OCI-LY7 (cell line): ENCODE data around the gene ELP4. TPM values are rescaled to one million over a fixed set of nuclear protein-coding genes. Genes with fewer than 3 reads are reported as not detected.
"Not testable (repeated sequence)": the region's sequence is repeated elsewhere in the genome, so short reads cannot be mapped to it uniquely, and the experiment has no call there.

Experiments
- BruUV-seq: library from RNA; stranded (reverse); fragments of 400-500 nt; replicated peaks from 2 replicates; lab custom pipeline; 2021; lab: Mats Ljungman, UMichigan
- CTCF ChIA-PET: fragments of 300-600 bp; sonication (Branson Sonifier 250); formaldehyde crosslinking; loops from one replicate; lab custom pipeline; 2022; ENCODE audit warnings: antibody characterized with exemption; ENCODE audit not compliant: unreplicated experiment; lab: Charles Lee
- POLR2A ChIA-PET: fragments of 300-600 bp; sonication (Branson Sonifier 250); formaldehyde crosslinking; loops from one replicate; lab custom pipeline; 2022; ENCODE audit warnings: antibody characterized with exemption; lab: Charles Lee
- DNase-seq: peaks from one replicate; pipeline ENCODE4 v3.0.0-alpha.2; 2015; ENCODE audit warnings: low spot score
- H2AFZ ChIP-seq: fragments of 200-600 bp; sonication (generic), shearing (Covaris generic); 2 replicates; pipeline ENCODE4 v1.6.1; 2014; ENCODE audit warnings: mild to moderate bottlenecking, antibody characterized with exemption, low read length, moderate library complexity
- H3K27ac ChIP-seq: fragments of 200-600 bp; sonication (generic); 2 replicates; pipeline ENCODE4 v1.5.1; 2014; ENCODE audit warnings: mixed run types, low read depth, mild to moderate bottlenecking, moderate library complexity, low read length, inconsistent platforms; ENCODE audit not compliant: poor library complexity, severe bottlenecking
- H3K36me3 ChIP-seq: fragments of 200-600 bp; sonication (generic); 2 replicates; pipeline ENCODE4 v1.6.1; 2014; ENCODE audit warnings: mild to moderate bottlenecking, antibody characterized with exemption, low read length, moderate library complexity, mixed read lengths; ENCODE audit not compliant: insufficient read depth
- H3K4me1 ChIP-seq: fragments of 200-600 bp; sonication (generic); 2 replicates; pipeline ENCODE4 v1.5.1; 2014; ENCODE audit warnings: mild to moderate bottlenecking, low read length; ENCODE audit not compliant: insufficient read depth, poor library complexity, severe bottlenecking
- H3K4me2 ChIP-seq: fragments of 200-600 bp; sonication (generic); 2 replicates; pipeline ENCODE4 v1.6.1; 2014; ENCODE audit warnings: mild to moderate bottlenecking, low read length
- H3K4me3 ChIP-seq: fragments of 200-600 bp; sonication (generic); 2 replicates; pipeline ENCODE4 v1.5.1; 2014; ENCODE audit warnings: mild to moderate bottlenecking, low read depth, low read length; ENCODE audit not compliant: poor library complexity, severe bottlenecking
- H3K79me2 ChIP-seq: fragments of 200-600 bp; sonication (generic); 2 replicates; pipeline ENCODE4 v1.6.1; 2016; ENCODE audit warnings: low read depth, mild to moderate bottlenecking, low read length, moderate library complexity, mixed read lengths; ENCODE audit not compliant: insufficient read depth
- H3K9me2 ChIP-seq: fragments of 200-600 bp; sonication (generic); 2 replicates; pipeline ENCODE4 v1.6.1; 2016; ENCODE audit warnings: mild to moderate bottlenecking, low read length, mixed read lengths; ENCODE audit not compliant: insufficient read depth
- H3K9me3 ChIP-seq: fragments of 200-600 bp; sonication (generic); 2 replicates; pipeline ENCODE4 v1.6.1; 2014; ENCODE audit warnings: mild to moderate bottlenecking, mixed run types, low read length, mixed read lengths
- H4K20me1 ChIP-seq: fragments of 200-600 bp; sonication (generic); 2 replicates; pipeline ENCODE4 v1.6.1; 2014; ENCODE audit warnings: mild to moderate bottlenecking, antibody characterized with exemption, low read length, moderate library complexity, mixed read lengths; ENCODE audit not compliant: insufficient read depth
- CTCF ChIP-seq: fragments of 200-600 bp; sonication (generic); conservative IDR thresholded peaks from 2 replicates; pipeline ENCODE4 v1.5.1; 2014; ENCODE audit warnings: mild to moderate bottlenecking, antibody characterized with exemption, low read length, moderate library complexity, mixed read lengths
- EZH2phosphoT487 ChIP-seq: fragments of 200-600 bp; sonication (generic); IDR thresholded peaks from 2 replicates; pipeline ENCODE4 v1.6.1; 2018; ENCODE audit warnings: low read depth, borderline replicate concordance, mild to moderate bottlenecking, mixed run types, antibody characterized with exemption, low read length, moderate library complexity, mixed read lengths
- intact Hi-C: fragments of 100-400 bp; cut with micrococcal nuclease; formaldehyde crosslinking; loops from one replicate; pipeline ENCODE4 v1.10.0; 2022; ENCODE audit not compliant: unreplicated experiment
- total RNA-seq, 2 experiments: library from RNA; depleted of rRNA in 1 of 2; stranded (reverse); fragments of >200 nt in 1 of 2; shearing (Covaris generic) in 1 of 2; gene quantifications; 2 replicates each; pipeline ENCODE4 v1.2.3, GENCODE V29; 2014 to 2022

Gene ELP4
- total RNA-seq, 2 experiments from 2014 or later: 27.6 to 32.7 TPM

GRCh38 chr11:31664129-31664528 lies 154.6 kb downstream of the ELP4 start:
- no peaks in the 10 kb centered on the region for H4K20me1 ChIP-seq
- H3K4me3 ChIP-seq: no peak overlapping the region
- TF ChIP-seq EZH2phosphoT487: no peak
- no peak for TF ChIP-seq CTCF
- H3K27ac ChIP-seq: no peak overlapping the region
- no TSS peak for BruUV-seq
- intact Hi-C loops: no loop called here
- DNase-seq: no peak
- no peaks in the 10 kb centered on the region for H3K4me1 ChIP-seq
- H3K9me3 ChIP-seq: no peaks in the 10 kb centered on the region
- no peaks in the 10 kb centered on the region for H3K9me2 ChIP-seq
- H3K79me2 ChIP-seq: no peaks in the 10 kb centered on the region
- H2AFZ ChIP-seq: no peak overlapping the region
- no peaks in the 10 kb centered on the region for H3K36me3 ChIP-seq
- POLR2A ChIA-PET: interaction anchor here (0.6 to 1.4 kb wide), 5 partner anchors 15 to 48 kb away, joined by 3 to 5 read pairs (median 3); no protein-coding TSS in a partner anchor
- CTCF ChIA-PET: no interaction called here
- no peak overlapping the region for H3K4me2 ChIP-seq

- Histone ChIP-seq H3K9me3 (no peaks in the 10 kb centered on the region), H3K4me1 (no peaks in the 10 kb centered on the region), H3K4me3 (no peak overlapping the region), H3K36me3 (no peaks in the 10 kb centered on the region), H3K9me2 (no peaks in the 10 kb centered on the region), H3K79me2 (no peaks in the 10 kb centered on the region), H3K4me2 (no peak overlapping the region), H3K27ac (no peak overlapping the region), H4K20me1 (no peaks in the 10 kb centered on the region), H2AFZ (no peak overlapping the region)
- no peak for DNase-seq
- no TSS peak for BruUV-seq
- TF ChIP-seq CTCF (no peak), EZH2phosphoT487 (no peak)
- CTCF ChIA-PET: no interaction called here
- POLR2A ChIA-PET: interaction anchor here (0.6 to 0.9 kb wide), 3 partner anchors 13 to 98 kb away, joined by 3 to 7 read pairs (median 4); no protein-coding TSS in a partner anchor
- intact Hi-C loops: no loop called here
These were observed 155.4 kb downstream of the ELP4 start for GRCh38 chr11:31664954-31665353.

GRCh38 chr11:31671681-31672080 lies 162.1 kb downstream of the ELP4 start:
- ChIA-PET CTCF (no interaction called here), POLR2A (interaction anchor here (0.5 to 1.6 kb wide), 6 partner anchors 8 to 88 kb away, joined by 3 to 8 read pairs (median 4); no protein-coding TSS in a partner anchor)
- no peak overlapping the region for H2AFZ ChIP-seq
- BruUV-seq: no TSS peak
- H3K79me2 ChIP-seq: no peaks in the 10 kb centered on the region
- no peak overlapping the region for H3K4me3 ChIP-seq
- no peaks in the 10 kb centered on the region for H4K20me1 ChIP-seq
- no peaks in the 10 kb centered on the region for H3K4me1 ChIP-seq
- TF ChIP-seq CTCF: no peak
- TF ChIP-seq EZH2phosphoT487: no peak
- no peak overlapping the region for H3K4me2 ChIP-seq
- H3K9me2 ChIP-seq: no peaks in the 10 kb centered on the region
- H3K36me3 ChIP-seq: no peaks in the 10 kb centered on the region
- H3K9me3 ChIP-seq: no peaks in the 10 kb centered on the region
- intact Hi-C loops: no loop called here
- no peak for DNase-seq
- no peak overlapping the region for H3K27ac ChIP-seq

- H3K4me1 ChIP-seq, CTCF ChIA-PET, intact Hi-C loops, H4K20me1 ChIP-seq, H3K27ac ChIP-seq, H3K36me3 ChIP-seq, H3K9me3 ChIP-seq, DNase-seq, H2AFZ ChIP-seq, H3K4me2 ChIP-seq, H3K9me2 ChIP-seq, H3K79me2 ChIP-seq, BruUV-seq, H3K4me3 ChIP-seq: not testable (repeated sequence)
- POLR2A ChIA-PET: interaction anchor here (1.2 kb wide), 1 partner anchor 256 kb away, joined by 3 read pairs; no protein-coding TSS in a partner anchor
These were observed 163.5 kb downstream of the ELP4 start for GRCh38 chr11:31673108-31673507.
